NCI-H128 (cell line): Measurements from ENCODE around the gene ATP13A1.
"Not testable (repeated sequence)": the region's sequence is repeated elsewhere in the genome, so short reads cannot be mapped to it uniquely, and the experiment has no call there.

ENCODE experiments used
- DNase-seq: peaks from one replicate; lab custom pipeline; 2025; ENCODE audit not compliant: unreplicated experiment; lab: John Stamatoyannopoulos, UW

Gene ATP13A1

DNA sequence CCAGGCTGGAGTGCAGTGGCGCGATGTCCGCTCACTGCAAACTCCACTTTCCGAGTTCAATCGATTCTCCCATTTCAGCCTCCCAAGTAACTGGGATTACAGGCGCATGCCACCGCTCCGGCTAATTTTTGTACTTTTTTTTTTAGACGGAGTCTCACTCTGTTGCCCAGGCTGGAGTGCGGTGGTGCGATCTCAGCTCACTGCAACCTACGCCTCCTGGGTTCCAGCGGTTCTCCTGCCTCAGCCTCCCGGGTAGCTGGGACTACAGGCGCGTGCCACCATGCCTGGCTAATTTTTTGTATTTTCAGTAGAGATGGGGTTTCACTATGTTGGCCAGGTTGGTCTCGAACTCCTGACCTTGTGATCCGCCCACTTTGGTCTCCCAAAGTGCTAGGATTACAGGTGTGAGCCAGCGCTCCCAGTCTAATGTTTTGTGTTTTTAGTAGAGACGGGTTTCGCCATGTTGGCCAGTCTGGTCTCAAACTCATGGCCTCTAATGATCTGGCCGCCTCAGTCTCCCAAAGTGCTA, 2.0 kb upstream of the ATP13A1 start:
- not testable (repeated sequence) for DNase-seq

DNA sequence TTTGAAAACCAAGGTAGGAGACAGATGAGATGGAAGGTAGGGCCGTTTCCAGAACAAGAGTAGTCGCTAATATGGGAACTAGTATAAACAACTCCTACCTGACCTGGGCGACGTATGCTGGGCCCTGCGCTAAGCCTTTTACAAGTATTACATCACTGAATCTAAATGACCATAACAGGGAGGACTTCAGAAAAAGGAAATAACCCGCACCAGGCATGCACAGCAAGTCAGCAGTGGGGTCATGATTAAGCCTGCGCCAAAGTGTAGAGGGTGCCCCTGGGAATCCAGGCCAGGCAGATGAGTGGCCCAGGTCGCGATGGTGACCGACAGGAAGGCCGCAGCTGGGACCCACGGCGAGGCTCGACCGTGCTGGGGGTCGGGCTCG, 613 bp downstream of the ATP13A1 start:
- DNase-seq, result no peak

DNA sequence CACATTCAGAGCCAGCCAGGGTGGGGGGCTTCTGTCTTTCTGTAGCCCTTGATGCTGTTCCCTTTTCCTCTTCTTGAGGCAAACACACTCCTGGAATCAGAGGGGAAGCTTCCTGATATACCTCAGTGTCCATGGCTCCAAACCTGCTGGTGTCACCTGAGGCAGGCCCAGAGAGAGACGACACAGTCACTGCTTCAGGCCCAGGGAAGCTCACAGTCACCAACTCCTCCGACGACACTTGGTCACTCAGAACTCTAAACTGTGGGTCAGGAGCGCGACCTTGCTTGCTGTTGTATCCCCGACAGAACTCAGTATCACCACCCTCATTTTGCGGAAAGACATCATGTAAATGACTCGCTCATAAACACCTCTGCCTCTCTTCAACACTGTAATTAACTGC, 1.1 kb downstream of the ATP13A1 start:
- no peak for DNase-seq

DNA sequence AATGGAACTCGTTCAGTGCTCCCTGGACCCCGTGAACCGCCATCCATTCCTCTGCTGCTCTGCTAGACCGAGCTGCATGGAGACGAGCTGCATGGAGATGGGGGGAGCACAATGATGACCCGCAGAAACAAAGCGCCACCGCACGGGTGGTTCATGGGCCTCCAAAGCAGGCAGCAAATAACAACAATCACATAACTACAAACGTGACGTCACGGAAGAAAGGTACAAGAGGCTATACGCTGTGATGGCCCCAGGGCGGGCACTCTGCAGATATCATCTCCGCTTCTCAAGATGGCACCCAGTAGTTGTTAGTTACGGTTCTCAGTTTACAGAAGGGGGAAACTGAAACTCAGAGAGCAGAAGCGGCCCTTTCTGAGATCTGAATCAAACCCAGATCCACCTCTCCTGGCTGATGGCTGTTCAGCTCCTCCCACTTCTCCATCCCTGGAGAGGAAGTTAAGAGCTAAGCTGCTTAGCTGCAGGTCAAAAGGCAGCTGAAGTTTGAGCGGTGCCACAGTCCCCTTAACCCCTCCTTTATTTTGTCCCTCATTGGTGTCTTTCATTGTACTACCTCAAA, 1.7 kb downstream of the ATP13A1 start:
- no peak for DNase-seq

DNA sequence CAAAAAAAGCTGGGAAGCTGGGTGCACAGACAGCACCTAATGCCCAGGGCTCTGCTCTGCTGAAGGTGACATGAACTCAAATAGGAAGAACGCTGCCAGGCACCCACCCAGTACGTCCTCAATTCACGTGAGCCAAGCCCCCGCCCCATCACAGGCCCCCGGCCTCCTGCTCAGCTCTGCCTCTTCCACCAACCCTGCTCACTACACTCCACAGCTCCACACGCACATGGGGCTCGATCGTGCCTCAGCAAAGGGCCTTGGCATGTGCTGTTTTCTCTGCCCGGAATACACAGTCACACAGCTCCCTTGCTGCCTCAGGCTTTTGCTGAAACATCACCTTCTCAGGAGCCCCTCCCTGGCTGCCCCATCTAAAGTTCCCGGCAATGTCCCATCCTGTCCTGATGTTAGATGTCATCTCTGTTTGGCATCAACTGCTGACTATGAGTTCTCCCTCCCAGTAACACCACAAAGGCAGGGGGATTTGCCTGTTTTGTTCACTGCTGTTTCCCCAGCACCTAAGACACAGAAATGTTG, 2.3 kb downstream of the ATP13A1 start:
- no peak for DNase-seq

DNA sequence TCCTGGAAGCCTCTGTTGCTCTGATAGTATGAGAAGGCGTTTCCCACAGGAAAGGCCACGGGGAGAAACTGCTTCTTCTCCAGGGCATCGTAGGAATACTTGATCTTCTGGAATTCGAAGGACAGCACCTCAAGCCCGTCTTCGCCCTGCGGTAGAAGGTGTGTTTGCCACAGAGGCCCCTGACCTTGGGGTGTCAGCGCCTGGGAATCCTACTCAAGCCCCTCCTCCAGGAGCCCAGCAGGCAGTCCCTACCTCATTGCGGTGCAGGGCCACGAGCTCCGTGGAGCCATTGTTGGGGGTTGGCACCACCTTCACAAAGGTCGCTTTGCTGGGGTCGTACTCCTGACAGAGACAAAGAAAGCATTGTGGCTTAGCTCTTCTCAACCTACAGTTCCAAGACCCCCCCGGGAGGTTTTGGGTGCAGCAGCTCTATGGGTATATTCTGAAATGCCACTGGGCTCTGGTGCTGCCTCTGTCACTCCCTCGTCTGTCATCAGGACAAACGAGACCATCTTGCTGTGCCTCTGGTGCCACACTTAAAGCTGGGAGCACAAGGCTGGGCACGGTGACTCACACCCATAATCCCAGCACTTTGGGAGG, 3.7 kb downstream of the ATP13A1 start:
- no peak for DNase-seq

DNA sequence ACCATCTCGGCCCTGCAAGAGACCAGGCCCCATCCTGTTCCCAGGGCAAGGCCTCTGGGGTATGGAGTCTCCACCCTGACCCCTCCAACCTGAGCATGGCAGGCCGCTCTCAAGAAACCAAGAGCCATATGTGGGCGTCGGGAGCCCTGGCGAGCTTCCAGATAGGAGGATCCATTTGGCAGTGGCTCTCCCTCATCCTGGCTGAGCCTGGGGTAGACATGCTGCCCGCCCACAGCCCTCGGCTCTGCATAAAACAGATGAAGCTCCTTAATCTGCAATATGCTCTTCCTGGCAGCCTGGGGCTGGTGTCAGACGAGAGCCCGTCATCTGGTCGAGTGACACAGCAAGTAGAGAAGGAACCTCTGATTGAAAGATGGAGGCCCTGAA, 6.1 kb downstream of the ATP13A1 start:
- DNase-seq, result no peak

DNA sequence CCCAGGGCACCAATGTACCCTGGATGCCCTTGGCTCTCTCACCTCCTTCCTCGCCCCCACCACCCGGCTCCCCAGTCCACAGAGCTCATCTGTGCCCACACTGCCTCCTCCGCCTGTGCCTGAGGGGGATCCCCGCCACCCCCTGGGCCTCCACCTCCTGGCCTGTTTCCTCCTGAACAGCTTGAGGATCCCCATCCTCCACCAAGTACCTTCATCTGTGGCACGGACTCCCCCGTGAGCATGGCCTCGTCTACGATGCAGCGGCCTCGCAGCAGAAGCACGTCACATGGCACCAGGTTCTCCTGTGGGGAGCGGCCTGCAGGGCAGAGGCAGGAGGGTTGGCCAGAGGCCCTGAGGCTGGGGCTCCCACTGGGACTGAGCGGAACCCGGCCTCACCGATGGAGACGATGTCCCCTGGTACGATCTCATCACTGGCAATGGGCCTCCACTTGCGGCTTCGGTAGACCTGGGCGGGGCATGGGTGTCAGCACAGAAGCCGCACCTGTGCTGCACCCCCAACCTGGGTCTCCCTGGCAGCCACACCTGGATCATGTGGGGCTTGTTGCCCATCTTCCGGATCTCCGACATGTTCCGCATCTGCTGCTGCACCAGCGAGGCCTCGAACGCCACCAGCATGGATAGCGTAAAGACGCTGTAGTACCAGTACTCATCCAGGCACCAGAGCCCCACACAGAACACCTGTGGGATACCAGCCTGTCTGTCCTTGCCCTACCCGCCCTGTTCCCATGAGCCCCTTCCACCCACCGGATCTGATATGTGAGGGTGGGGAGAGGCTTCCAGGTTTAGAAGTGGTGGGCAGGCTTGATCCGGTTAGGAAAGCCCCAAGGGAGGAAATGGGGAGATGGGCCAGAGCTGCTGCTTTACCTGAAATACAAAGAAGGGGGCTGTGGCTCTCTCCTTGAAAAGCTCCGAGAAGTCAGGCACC, 6.8 kb downstream of the ATP13A1 start:
- no peak for DNase-seq

DNA sequence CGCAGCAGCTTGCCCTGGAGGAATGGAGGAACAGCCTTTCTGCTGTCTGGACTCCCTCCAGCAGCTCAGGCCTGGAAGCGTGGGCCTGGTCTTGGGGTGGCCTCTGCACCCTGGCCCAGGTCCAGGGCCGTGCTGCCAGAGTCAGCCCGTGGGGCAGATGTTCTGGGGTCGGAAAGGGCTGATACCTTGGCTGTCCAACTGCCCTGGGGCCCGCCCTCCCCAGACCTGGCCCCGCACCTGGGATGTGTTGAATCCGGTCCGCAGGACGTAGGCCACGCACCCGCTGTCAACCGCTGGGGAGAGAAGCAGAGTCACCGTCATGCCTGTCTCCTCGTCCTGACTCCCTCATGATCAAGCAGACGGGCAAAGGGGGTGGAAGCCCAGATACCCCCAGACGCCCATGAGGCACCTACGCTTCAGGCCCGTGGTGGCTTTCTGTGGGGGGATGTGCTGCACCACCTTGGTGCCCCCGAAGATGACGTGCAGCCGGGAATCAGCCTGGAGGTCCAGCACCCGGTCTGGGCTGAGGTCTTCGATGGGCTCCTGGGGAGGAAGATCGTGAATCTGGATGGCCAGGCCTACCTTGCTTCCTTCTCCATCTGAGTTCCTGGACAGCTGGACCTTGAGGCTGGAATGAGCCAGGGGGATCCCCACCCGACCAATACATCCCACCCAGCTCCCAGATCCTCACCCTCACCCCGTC, 7.7 kb downstream of the ATP13A1 start:
- DNase-seq, result no peak

DNA sequence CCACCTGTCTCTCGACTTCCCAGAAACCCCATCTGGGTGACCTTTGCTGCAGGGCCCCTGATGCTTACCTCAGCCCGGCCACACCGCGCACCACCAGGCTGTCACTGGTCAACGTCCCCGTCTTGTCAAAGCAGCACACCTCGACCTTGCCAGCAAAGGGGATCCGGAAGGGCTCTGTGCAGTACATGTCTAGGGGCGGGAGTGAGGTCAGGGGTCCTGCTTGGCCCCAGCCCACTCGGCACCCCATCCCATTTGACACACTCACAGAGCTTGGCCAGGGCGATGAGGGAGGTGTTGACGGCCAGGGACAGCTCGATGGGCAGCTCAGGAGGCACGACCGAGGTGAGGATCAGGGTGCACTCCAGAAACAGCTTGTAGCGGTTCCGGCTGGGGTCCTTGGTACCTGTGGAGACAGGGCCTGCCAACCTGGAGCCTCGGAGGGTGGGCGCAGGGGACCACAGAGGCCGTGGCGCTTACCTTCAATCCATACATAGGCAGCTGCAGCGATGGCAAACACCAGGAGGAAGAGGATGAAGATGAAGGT, 8.4 kb downstream of the ATP13A1 start:
- no peak for DNase-seq

DNA sequence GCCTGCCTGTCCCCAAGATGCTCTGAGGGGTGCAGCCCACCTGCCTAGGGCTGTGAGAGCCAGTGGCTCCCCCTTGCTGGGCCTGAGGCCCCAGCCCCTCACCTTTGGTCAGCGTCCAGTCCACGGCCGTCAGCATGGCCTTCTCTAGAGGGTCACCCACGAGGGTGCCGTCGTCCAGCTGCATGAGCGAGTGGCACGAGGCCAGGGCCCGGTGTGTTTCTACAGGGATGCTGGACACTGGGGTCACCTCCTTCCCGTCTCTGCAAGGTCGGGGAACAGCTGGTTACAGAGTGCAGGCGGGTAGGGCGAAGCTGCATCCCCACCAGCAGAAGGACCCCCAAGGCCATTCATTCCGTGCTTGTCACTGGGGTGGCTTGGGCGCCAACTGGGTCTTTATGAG, 9.0 kb downstream of the ATP13A1 start:
- no peak for DNase-seq

DNA sequence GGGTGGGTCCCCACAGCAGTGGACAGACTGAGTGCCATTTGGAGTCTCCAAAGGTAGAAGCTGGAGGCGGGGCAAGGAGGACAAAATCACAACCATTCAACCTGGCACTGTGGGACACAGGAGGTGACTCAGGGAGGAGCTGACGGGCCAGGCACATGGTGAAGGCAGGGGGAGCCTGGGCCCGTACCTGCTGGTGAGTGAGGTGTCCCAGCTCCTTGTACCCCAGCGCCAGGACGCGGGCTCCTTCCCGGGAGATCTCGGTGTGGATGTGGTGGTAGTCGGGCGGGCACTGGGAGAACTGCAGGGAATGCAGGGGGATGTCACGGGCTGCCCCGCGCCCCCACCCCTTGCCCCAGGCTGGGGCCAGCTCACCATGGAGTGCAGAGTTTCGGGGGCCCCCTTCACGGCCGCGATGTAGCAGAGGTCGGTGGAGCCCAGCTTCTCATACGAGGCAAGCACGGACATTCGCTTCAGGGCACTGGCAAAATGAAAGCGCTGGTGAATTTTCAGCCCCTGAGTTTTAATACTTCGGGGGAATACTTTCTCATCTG, 9.8 kb downstream of the ATP13A1 start:
- no peak for DNase-seq

DNA sequence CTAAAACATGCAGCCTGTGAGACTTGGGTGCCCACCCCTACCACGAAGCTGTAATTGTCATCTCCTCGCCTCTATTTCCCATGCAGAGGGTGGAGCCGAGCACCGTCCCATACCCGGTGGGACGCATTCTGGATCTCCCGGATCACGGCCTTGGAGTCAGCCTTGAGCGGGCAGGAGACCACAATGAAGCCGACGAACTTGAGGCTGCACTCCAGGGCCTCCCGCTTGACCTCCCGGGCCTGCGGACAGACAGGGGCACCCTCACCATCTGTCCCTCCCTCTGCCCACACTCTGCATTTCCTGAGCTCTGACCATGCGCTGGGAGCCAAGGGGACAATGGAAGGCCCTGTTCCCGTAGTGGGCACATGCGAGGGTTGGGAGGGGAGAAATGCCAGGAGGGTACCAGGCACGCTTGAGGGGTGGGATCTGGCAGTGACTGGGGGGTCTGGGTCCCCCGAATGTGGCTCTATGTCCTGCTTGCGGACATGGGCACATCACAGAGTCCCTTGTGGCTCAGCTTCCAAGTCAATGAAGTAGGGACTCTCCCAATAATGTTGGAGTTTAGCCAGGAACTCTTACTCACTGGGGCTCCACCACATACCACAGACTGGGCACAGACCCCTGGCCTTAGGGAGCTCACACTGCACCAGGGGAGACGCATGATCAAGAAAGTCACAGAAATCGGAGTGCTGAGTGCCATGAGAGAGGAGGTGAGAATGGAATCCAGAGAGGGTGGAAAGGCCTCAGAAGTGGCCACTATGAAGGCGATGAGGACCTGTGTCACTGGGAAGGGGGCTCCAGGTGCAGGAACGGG, 10.8 kb downstream of the ATP13A1 start:
- DNase-seq, result no peak

DNA sequence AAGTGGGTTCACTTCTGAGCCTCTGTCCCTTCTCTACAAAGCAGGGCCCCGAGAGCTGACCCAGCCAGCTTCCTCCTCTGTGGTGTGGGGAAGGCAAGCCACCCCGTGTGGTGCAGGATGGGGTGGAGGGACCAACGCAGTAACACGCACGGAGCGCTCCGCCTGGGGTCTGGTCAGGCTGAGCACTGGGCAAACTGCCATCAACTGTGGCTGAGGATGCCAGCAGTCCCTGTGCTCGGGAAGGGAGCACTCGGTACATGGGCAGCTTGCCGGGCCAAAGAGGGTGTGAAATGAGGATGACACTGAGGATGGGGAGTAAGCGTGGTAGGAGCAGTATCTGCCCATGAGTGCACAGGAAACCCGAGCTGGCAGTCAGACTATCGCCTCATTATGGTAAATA, 12.4 kb downstream of the ATP13A1 start:
- DNase-seq, result no peak

DNA sequence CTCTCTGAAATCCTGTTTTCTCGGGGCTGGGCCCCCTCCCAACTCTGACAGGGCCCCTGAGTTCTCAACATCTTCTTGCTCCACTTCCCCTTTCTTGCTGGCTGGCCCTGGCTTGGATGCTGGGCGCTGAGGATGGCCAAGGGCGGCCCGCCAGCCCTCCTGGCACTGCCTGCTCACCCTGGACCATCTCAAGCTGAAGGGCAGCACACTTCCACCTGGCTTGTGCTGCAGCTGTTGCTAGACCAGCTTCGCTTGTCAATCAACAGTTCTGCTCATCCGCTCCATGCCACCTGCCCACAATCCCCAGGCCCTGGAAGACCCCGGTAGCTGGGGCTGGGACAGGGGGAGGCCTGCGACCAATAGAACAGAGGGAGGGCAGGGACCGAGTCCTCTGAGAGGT, 13.1 kb downstream of the ATP13A1 start:
- no peak for DNase-seq

DNA sequence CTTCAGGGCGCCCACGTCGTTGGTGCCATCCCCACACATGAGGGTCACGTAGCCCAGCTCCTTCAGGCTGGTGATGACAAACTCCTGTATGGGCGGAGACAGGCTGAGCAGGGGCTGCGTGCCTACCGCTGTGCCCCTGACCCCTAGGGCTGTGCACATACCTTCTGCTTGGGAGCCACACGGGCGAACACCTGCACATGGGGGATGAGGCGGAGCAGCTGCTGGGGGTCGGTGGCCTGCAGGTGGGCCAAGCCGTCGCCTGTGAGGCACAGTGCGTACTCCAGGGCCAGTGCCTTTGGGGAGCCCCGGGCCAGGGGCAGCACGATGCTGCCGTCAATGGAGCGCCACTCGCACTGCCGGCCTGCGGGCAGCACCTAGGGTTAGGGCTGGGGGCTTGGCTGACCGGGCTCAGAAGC, 13.9 kb downstream of the ATP13A1 start:
- DNase-seq, result no peak

DNA sequence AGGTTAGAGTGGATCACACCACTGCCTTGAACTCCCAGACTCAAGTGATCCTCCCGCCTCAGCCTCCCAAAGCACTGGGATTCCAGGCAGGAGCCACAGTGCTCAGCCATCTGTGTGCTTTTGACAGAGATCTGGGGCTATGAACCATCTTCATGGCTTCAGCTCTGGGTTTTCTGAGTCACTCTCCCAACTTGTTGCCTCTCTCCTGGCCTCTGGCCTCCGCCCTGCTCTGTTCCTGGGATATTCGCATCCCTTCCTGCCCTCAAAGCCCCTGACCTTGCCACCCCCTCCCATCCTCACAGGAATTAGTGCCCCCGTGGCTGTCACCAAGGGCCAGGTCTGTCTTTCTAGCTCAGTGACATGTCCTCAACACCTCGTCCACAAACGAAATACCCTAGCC, 14.3 kb downstream of the ATP13A1 start:
- DNase-seq, result no peak

DNA sequence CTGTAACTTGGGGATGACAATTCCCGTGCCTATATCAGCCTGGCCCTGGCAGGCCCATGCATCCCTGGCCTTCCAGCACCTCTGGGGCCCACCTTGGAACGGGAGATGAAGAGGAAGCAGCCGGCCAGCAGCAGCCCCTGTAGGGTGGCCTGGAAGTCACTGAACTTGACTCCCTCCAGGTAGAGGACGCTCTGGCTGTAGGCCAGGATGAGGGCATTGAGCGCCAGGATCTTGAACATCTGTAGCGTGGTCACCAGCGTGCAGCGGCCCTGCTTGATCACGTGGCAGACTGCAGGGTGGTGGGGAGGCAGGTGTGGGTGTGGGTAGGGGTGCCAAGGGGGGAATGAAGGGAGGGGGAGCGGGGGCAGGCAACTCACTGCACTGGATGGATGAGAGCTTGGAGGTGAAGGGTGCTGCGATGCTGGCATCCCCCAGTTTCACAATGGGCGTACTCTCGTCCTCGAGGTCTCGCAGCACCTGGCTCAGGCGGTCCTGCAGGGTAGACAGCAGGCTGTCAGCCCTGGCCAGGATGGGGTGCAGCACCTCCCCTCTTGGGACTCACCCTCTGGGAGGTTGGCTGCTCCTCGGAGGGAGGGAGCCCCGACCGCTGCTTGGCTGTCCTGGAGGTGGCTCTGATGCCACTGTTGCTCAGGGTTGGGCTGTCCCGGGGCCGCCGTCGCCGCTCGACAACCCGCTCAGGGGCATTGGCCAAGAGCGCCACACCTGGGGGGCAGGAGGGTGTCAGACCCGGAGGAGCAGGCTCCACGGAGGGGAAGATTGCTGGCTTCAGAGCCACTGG, 16.2 kb downstream of the ATP13A1 start:
- DNase-seq, result no peak
